GM19239 (cell line): ENCODE measurements around the gene CDC42BPA.
"Not testable (repeated sequence)": the region's sequence is repeated elsewhere in the genome, so short reads cannot be mapped to it uniquely, and the experiment has no call there.

Source experiments
- DNase-seq: peaks from one replicate; pipeline ENCODE4 v3.0.0; 2011; ENCODE audit warnings: low spot score; ENCODE audit not compliant: insufficient read length
- FAIRE-seq: peaks from 2 replicates; lab custom pipeline; 2011; peaks lifted over from hg19 to GRCh38; lab: Jason Lieb, UNC

Gene CDC42BPA

DNA sequence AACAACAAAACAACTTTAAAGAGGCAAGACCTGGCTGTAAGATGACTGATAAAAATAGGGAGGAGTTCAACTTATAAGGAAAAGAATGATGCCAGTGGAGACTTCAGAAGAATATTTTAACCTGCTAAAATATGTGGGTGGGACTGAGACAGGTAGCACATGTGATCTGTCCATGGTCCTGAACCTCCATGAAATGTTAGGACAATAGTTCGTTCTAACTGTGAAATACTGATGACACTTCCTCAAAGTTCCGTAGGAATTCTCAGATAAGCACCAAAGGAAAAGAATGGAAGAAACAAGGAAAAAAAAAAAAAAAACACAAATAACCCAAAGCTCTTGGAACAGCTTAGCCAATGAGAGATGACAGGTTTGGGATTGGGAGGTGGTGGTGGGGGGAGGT, 44.7 kb downstream of the CDC42BPA start:
- no peak for DNase-seq
- no peak for FAIRE-seq

DNA sequence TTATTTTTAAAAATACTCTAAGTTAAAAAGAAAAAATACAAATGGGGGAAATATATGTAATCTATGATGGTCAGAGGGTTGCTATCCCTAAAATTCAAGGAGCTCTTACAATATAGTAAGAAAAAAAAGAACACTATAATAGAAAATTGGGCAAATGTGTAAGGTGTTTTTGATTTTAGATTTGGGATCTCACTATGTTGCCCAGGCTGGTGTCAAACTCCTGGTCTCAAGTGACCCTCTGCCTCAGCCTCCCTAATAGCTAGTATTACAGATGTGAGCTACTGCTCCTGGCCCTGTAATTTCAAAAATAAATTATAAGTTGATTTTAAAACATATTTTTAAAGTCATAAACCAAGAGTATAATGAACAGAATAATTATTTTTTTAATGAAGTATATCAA, 45.9 kb downstream of the CDC42BPA start:
- FAIRE-seq (no peak), DNase-seq (no peak)

DNA sequence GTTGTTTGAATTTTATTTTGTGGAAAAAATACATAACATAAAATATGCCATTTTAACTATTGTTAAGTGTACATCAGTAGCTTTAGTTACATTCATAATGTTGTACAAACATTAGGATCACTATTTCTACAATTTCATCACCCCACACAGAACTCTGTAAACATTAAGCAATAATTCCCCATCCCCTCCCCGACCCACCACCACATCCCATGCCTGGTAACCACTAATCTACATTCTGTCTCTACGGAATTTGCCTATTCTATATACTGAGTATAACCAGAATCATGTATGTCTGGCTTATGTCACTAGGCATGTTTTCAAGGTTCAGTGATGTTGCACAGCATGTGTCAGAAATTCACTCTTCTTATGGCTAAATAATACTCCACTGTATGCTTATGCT, 47.7 kb downstream of the CDC42BPA start:
- DNase-seq (no peak), FAIRE-seq (no peak)

- FAIRE-seq: no peak
- no peak for DNase-seq
Measured at GRCh38 chr1:227268943-227269342, 49.3 kb downstream of the CDC42BPA start.

GRCh38 chr1:227265891-227266290, 52.4 kb downstream of the CDC42BPA start:
- FAIRE-seq (no peak), DNase-seq (no peak)

DNA sequence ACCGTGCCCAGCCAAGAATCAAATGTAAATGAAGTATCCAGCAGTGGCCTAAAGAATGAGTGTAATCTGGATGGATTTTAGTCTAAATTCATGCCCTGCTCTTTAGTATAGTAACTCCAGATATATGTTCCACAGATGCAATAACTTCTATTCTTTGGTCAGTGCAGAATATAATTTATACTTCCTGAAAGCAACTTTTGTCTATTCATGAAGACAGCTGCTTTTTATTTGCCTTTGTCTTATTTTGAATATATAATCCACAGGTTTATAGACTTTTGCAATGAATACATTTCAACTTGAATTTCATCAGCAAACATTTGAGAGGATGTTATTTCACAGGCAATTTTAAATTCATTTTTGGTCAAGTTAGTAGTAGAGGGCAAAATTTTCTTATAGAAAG, 54.4 kb downstream of the CDC42BPA start:
- FAIRE-seq (no peak), DNase-seq (no peak)

DNA sequence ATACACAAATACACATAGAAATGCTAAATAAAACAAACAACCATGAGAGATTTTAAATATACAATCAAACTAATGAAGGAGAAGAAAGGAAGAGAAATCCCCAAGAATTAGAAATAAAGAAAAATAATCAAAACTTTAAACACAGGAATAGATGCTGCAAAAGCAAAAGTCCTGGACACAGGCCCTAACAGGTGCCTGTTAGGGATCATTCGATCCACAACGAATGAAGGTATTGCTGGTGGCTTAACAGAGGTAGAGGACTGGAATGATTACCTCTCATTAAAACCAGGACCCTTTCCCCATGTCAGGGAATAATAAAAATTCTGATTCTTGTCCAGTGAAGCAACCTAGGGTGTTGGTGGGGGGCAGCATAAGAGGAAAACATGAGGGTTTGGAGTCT, 56.8 kb downstream of the CDC42BPA start:
- no peak for FAIRE-seq

DNA sequence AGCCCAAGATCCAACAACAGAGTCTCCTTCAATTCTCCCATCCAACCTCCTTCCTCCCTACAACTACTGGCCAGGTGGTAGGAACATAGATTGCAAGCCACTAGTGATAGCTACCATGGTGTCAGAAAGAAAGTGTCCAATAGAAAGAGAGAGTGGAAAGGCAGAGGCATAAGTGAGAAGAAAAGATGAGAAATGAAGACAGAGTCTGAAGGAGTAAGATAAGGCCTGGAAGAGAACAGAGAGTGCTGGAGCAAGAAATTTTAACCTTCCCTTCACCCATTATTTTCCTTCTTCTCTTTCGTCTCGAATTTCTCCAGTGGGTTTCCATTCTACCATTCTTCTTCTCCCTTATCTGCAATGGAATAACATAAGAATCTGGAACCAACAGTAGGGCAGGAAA, 57.9 kb downstream of the CDC42BPA start:
- no peak for DNase-seq
- no peak for FAIRE-seq

More for the DNA sequence above, 56.8 kb downstream of the CDC42BPA start:
- DNase-seq: no peak

DNA sequence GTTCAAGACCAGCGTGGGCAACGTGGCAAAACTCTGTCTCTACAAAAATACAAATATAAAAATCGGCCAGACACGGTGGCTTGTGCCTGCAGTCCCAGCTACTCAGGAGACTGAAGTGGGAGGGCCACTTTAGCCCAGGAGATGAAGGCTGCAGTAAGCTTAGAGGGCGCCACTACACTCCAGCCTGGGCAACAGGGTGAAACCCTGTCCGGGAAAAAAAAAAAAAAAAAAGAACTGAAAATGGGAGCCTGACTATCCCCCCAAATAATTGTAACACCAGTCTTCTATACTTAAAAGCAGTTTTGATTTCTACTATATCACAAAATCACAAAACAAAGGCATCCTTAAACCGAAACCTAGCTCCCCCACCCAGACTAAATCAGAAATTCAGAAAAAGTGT, 60.3 kb downstream of the CDC42BPA start:
- FAIRE-seq: no peak
- DNase-seq: no peak

- DNase-seq (no peak), FAIRE-seq (no peak)
Measured at GRCh38 chr1:227255086-227255732, 63.1 kb downstream of the CDC42BPA start.

DNA sequence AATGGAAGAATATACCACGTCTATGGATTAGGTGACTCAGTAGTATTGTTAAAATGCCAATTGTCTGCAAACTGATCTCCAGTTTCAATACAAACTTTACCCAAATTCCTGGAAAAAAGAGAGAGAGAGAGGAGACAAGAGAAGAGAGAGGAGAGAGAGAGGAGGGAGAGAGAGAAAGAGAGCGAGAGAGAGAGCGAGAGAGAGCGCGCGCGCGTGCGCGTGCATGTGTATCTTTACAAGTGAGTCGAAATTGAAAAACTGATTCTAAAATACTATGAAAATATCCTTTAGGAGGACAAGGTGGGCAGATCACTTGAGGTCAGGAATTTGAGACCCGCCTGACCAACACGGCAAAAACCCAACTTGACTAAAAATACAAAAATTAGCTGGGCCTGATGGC, 65.2 kb downstream of the CDC42BPA start:
- FAIRE-seq (no peak), DNase-seq (no peak)

DNA sequence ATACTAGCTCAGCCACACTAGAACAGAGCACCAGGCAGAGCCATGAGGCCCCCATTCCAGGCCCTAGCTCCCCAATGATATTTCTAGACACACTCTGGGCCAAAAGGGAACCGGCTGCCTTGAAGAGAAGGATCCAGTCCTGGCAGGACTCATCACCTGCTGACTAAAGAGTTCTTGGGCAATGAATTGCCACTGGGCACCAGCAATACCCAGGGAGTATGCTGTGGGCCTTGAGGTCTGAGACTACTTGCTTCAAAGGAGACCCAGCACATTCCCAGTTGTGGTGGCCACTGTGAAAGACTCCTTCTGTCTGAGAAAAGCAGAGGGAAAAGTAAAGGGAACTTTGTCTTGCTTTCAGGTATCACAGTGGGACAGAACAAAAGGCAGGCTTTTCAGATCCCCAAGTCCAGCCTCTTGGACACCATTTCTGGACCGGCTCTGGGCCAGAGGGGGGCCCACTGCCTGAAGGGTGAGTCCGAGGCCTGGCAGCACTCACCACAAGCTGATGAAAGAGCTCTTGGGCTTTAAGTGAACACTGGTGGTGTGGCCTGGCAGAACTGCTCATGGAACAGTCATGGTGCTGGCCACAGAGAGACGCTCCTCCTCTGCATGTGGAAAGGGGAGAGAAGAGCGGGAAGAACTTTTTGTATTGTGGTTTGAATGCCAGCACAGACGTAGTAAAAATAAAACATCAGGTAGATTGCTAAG, 72.5 kb downstream of the CDC42BPA start:
- DNase-seq: no peak
- no peak for FAIRE-seq

DNA sequence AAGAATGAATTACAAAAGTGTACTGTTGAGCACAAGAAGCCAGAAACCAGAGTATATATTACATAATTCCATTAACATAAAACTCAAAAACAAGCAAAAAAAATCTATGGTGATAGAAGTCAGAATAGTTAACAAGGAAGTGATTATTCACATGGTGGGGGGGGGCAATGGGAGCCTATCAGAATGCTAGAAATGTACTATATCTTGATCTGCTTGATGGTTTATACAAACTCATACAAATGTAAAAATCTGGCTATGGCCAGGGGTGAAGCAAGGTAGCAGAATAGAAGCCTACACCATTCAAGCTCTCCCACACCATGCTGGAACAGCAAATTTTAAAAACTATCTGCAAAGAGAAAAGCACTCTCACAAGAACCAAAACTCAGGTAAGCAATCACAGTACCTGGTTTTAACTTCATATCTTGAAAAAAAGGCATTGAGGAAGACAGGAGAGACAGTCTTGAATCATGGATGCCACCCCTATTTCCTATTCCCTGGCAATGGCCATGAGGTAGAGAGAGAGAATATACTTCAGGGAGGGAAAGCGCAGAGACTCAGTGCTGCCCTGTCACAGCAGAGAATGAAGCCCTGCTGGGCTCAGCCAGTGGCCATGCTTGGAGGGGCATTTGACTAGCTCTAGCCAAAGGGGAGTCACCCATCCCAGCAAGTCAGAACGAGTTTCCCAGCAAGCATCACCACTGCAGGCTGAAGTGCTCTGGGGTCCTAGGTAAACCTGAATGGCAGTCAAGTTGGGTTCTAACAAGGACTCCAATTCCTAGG, 73.8 kb downstream of the CDC42BPA start:
- FAIRE-seq (no peak), DNase-seq (no peak)

GRCh38 chr1:227242811-227243682, 75.2 kb downstream of the CDC42BPA start:
- FAIRE-seq (peak; percentile 11), DNase-seq (no peak)

- FAIRE-seq (no peak), DNase-seq (no peak)
Measured at GRCh38 chr1:227240983-227241382, 77.3 kb downstream of the CDC42BPA start.

DNA sequence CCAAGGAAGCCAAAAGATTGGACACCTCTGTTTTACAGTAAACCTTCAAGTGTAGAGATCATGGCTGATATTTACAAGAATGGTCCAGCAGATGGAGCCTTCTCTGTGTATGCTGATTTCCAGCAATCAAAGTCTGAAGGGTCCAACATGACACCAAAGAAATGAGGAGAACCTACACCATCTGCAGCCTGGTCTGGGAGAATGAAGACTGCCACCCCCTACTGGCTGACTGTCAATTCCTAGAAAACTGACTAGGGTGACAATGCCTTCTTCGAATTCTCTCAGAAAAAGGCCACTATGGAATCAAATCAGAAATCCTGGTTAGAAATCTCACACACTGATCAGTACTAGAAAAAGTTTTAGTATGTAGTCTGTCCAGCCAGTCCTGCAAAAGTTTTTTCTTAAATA, 83.3 kb downstream of the CDC42BPA start:
- DNase-seq (peak; percentile 4), FAIRE-seq (no peak)

DNA sequence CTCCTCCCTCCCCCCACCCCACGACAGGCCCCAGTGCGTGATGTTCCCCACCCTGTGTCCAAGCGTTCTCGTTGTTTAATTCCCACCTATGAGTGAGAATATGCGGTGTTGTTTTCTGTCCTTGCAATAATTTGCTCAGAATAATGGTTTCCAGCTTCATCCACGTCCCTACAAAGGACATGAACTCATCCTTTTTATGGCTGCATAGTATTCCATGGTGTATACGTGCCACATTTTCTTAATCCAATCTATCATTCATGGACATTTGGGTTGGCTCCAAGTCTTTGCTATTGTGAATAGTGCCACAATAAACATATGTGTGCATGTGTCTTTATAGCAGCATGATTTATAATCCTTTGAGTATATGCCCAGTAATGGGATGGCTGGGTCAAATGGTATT, 87.2 kb downstream of the CDC42BPA start:
- not testable (repeated sequence) for FAIRE-seq, DNase-seq

GRCh38 chr1:227228201-227228600, 90.1 kb downstream of the CDC42BPA start:
- FAIRE-seq (no peak), DNase-seq (no peak)

DNA sequence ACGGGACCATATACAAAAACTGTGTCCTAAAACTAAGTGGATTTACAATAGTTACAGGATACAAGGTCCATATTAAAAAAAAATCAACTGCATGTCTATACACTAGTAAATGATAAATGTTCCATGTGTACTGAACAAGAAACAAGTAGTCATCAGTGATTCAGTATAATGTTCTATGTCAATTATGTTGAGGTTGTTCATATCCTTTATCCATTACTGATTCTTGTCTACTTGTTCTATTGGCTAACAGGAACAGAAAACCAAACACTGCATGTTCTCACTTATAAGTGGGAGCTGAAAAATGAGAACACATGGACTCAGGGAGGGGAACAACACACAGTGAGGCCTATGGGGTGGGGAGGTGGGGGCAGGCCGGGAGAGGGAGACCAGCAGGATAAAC, 90.5 kb downstream of the CDC42BPA start:
- DNase-seq (no peak), FAIRE-seq (no peak)

DNA sequence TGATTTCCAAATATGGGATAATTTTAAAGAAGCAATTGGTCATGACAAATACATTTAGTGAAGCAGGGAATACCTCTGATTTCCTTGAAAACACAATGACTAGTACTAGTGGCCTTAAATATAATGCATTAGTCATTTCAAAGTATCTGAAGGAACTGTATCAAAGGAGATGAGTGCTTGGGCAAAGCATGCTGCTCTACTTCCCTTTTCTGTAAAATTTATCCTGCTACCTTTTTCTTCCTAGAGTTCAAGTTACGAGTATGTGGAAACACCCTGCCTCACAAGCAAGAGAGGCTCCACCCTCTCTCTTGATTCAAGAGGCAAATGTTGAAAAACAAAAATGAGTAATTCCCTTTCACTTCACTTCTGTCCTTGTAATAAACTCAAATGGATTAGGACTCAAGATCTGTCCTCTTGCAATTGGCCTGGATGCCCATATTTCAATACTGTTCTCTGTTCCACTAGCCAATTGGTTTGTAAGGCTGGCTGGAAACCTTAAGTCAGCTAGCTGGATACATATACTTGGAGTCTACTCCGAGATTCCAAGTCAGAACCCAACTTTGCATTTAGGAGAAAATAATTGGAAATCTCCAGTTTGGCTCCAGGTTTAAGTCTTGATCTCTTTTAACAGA, 92.5 kb downstream of the CDC42BPA start:
- FAIRE-seq: peak; percentile 35

More for the DNA sequence above, 92.5 kb downstream of the CDC42BPA start:
- DNase-seq: no peak
